ENCODE results near the gene FCGBP.

The FCGBP gene

DNA sequence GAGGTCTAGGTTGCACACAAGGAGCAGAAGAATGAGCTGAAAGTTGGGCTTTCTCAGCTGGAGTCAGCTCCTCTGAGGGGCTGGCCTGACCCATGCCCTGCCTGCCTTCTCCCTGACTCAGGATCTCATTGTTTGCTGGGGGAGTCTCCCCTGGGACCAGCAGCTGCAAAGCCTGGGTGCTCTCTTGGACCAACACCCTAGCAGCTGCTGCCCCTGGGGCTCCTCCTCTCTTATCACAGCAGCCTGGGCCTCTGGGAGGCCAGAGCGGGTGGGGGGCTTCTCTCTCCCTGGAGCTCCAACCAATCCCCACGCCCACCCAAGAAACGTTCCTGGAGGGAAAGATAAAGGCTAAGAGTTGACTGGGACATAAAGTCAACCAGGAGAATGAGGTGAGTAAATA is 1.6 kb upstream of the FCGBP start:
- TF ChIP-seq, protein P1, sequence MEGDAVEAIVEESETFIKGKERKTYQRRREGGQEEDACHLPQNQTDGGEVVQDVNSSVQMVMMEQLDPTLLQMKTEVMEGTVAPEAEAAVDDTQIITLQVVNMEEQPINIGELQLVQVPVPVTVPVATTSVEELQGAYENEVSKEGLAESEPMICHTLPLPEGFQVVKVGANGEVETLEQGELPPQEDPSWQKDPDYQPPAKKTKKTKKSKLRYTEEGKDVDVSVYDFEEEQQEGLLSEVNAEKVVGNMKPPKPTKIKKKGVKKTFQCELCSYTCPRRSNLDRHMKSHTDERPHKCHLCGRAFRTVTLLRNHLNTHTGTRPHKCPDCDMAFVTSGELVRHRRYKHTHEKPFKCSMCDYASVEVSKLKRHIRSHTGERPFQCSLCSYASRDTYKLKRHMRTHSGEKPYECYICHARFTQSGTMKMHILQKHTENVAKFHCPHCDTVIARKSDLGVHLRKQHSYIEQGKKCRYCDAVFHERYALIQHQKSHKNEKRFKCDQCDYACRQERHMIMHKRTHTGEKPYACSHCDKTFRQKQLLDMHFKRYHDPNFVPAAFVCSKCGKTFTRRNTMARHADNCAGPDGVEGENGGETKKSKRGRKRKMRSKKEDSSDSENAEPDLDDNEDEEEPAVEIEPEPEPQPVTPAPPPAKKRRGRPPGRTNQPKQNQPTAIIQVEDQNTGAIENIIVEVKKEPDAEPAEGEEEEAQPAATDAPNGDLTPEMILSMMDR (conservative IDR thresholded peaks at IDR 0.05), result no peak
- H3K27ac ChIP-seq, result peak overlapping the region; percentile 77; the same call in 1 of the 2 replicates

DNA sequence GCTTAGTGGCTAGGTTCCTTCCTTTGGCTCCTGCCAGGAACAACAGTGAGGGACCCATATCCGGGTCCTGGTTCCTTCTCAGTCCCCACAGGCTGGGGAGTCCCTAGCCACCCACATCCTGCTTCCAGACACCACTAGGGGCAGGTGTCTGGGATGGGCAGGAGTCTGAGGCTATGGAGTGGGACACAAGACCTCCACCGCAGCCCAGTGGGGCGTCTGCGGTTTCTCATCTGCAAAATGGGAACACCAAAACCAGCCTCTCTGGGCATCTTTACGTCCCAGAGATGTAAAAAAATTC is 879 bp upstream of the FCGBP start:
- peak overlapping the region; percentile 77; the same call in 1 of the 2 replicates for H3K27ac ChIP-seq
- TF ChIP-seq, protein P1 (conservative IDR thresholded peaks at IDR 0.05), result no peak

DNA sequence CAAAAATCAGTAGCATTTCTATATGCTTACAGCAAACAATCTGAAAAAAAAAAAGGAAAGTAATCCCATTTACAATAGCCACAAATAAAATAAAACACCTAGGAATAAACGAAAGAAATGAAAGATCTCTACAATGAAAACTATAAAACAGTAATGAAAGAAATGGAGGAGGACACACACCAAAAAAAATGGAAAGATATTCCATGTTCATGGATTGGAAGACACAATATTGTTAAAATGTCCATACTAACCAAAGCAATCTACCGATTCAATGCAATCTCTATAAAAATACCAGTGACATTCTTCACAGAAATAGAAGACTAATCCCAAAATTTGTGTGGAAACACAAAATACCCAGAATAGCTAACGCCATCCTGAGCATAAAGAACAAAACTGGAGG is 4.7 kb downstream of the FCGBP start:
- TF ChIP-seq, protein P1 (conservative IDR thresholded peaks at IDR 0.05), result no peak
- H3K27ac ChIP-seq, result no peak overlapping the region

DNA sequence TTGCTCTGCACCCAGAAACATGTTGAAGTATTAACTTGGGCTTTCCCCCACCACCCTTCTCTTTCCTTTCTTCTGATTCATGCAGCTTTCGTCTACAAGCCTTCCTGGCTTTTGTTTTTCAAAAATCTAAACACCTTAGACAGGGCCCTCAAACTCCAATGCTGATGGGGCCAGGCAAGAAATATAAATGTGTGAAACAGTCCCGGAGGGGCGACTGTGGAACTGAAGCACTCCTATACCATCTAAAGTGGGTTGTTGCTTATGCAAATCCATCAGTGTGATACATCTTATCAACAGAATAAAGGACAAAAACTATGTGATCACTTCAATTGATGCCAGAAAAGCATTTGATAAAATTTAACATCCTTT is 6.1 kb downstream of the FCGBP start:
- TF ChIP-seq, protein P1 (conservative IDR thresholded peaks at IDR 0.05), result no peak
- no peak overlapping the region for H3K27ac ChIP-seq

DNA sequence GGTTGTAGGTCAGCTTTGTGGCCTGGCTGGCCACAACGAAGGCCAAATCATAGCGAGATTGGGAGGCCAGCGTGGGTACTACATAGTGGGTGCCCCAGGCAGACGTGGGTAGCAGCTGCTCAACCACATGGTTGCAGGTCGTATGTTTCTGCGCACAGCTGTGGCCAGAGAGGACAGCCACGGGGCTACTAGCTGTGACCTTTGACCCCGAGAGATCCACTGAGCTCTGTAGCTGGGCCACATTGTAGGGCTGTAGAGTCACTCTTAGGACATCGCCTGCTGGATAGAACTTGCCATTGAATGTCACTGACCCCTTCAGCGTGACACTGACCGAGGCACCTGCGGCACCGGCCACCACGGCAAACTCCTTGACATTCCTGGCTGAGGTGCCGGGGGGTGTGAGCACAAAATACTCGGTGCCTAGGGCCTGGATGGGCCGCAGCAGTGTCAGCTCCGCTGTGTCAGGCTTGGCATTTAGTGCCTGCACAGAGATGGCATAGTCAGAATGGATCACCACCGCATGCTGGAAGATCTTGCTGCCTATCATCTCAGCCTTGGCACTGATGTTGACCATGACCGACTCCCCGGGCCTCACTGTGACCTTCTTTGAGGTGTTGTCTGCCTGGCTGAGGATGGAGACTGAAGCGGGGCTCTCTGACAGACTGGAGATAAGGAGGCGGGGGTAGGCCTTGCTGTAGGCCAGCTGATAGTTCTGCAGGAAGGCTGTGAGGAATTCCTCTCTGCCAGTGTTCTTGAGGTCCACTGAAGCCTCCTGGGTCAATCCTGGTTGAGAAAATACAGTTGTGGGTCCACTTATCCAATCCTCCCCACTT is 6.7 kb downstream of the FCGBP start:
- TF ChIP-seq, protein P1 (conservative IDR thresholded peaks at IDR 0.05), result no peak
- H3K27ac ChIP-seq, result no peak overlapping the region

DNA sequence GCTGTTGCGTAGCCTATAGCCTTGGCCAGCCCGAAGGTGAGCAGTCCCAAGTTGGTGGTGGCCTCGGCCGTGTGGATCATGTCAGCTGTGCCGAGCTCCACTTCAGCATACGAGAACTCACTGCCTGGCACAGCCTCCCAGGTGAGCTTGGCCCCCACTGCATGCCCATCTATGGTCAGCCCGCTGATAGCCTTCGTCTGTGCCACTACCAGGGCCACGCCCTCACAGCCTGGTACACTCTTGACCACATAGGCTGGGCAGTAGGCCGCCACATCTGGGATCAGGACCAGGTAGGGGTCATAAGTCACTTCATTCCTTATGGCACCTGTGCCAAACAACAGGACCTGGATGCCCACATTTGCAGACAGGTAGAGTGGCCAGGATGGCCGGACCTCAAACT is 7.4 kb downstream of the FCGBP start:
- TF ChIP-seq, protein P1 (conservative IDR thresholded peaks at IDR 0.05), result no peak
- H3K27ac ChIP-seq, result no peak overlapping the region

DNA sequence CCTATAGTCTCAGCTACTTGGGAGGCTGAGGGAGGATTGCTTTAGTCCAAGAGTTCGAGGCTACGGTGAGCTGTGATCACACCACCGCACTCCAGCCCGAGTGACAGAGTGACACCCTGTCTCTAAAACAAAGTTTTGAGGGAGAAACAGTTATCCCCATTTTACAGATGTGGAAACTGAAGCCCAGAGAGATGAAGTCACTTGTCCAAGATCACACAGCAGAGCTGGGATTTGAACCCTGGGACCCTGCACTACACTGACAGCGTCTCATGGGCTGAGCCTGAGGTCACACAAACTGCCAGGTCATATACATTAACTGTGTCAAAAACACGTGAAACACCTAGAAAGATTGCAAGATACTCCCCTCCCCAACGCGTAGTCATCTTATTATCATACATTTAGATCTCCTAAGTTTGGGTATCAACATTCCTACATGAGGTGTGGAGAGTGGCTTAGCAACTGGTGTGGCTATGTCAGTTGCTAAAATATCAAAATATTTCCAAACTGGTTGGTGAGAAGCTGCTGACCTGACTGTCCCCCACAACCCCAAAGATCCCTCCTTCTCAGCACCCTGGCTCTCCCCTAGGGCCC is 8.2 kb downstream of the FCGBP start:
- H3K27ac ChIP-seq, result no peak overlapping the region
- TF ChIP-seq, protein P1 (conservative IDR thresholded peaks at IDR 0.05), result no peak

Data from VCaP (cell line).